Activated CD8-positive, alpha-beta memory T cell treated with anti-CD3 and anti-CD28 coated beads for 36 hours (primary cell): Measurements from ENCODE around the gene ERF. TPM values are rescaled to one million over a fixed set of nuclear protein-coding genes. Genes with fewer than 3 reads are reported as not detected.

Source experiments
- CTCF ChIA-PET: fragments of 350-600 bp; sonication (Branson Sonifier 250); formaldehyde crosslinking; loops from one replicate; lab custom pipeline; 2021; ENCODE audit warnings: antibody characterized with exemption; lab: Charles Lee
- POLR2A ChIA-PET: fragments of 350-600 bp; sonication (Branson Sonifier 250); formaldehyde crosslinking; loops from one replicate; lab custom pipeline; 2021; ENCODE audit warnings: antibody characterized with exemption; lab: Charles Lee
- total RNA-seq, 2 experiments: library from RNA; stranded (reverse); gene quantifications; one replicate each; pipeline ENCODE4 v1.2.3, GENCODE V29; 2021

ERF gene
- total RNA-seq, 2 experiments from 2014 or later = 70.0 to 70.8 TPM

GRCh38 chr19:42199440-42200115 is 55.4 kb downstream of the ERF start:
- POLR2A ChIA-PET = interaction anchor here (0.6 to 1.5 kb wide), 2 partner anchors 17 to 77 kb away, joined by 4 read pairs; no protein-coding TSS in a partner anchor

GRCh38 chr19:42198676-42199439 is 56.1 kb downstream of the ERF start:
- CTCF ChIA-PET = interaction anchor here (1.0 to 2.0 kb wide), 7 partner anchors 11 to 119 kb away, joined by 3 to 11 read pairs (median 5); partner anchors contain the start of genes DEDD2 and POU2F2
- POLR2A ChIA-PET = interaction anchor here (0.6 kb wide), 1 partner anchor 78 kb away, joined by 4 read pairs; no protein-coding TSS in a partner anchor

More at GRCh38 chr19:42199440-42200115, 55.4 kb downstream of the ERF start:
- CTCF ChIA-PET = interaction anchor here (1.3 to 2.0 kb wide), 7 partner anchors 14 to 124 kb away, joined by 3 to 11 read pairs (median 5); partner anchors contain the start of genes DEDD2 and POU2F2

Other genes starting within 250 kb of the ERF start
- gene GRIK5, start 184.9 kb downstream of the ERF start, total RNA-seq = under 1 TPM; 0.59 TPM
- 10 to 100 TPM; 16.8 to 17.2 TPM for gene ZNF574, start 179.0 kb downstream of the ERF start, total RNA-seq
- gene POU2F2, start 122.7 kb downstream of the ERF start, total RNA-seq = 10 to 100 TPM; 55.3 to 57.1 TPM
- gene DEDD2, start 37.5 kb downstream of the ERF start, total RNA-seq = 10 to 100 TPM; 27.4 to 28.6 TPM
- 10 to 100 TPM; 17.9 to 18.0 TPM for gene ZNF526, start 34.8 kb downstream of the ERF start, total RNA-seq
- 10 to 100 TPM; 50.3 to 50.8 TPM for gene GSK3A, start 12.5 kb downstream of the ERF start, total RNA-seq
- 10 to 100 TPM; 49.5 to 51.7 TPM for gene CIC, start 14.1 kb upstream of the ERF start, total RNA-seq
- 1 to 10 TPM; 1.1 to 1.2 TPM for gene PRR19, start 47.0 kb upstream of the ERF start, total RNA-seq
- 10 to 100 TPM; 43.1 to 48.5 TPM for gene PAFAH1B3, start 47.5 kb upstream of the ERF start, total RNA-seq
- gene TMEM145, start 58.2 kb upstream of the ERF start, total RNA-seq = 1 to 10 TPM in 1 of 2 experiments, under 1 TPM in 1; 0.34 to 1.0 TPM
- 10 to 100 TPM in 1 of 2 experiments, 1 to 10 TPM in 1; 9.0 to 10.4 TPM for gene MEGF8, start 70.5 kb upstream of the ERF start, total RNA-seq
- gene CNFN, start 135.2 kb upstream of the ERF start, total RNA-seq = not detected
- 10 to 100 TPM; 27.6 to 28.8 TPM for gene LIPE, start 172.3 kb upstream of the ERF start, total RNA-seq
- not detected for gene CXCL17, start 187.8 kb upstream of the ERF start, total RNA-seq